B cell (primary cell): ENCODE data around the gene ZFAND4. TPM values are rescaled to one million over a fixed set of nuclear protein-coding genes. Genes with fewer than 3 reads are reported as not detected.

Source experiments
- ATAC-seq: fragments of 200-7000 bp; cut with Tn5 transposase; one replicate; pipeline ENCODE4 v1.10.0; 2021; ENCODE audit warnings: low read depth, mild to moderate bottlenecking, moderate number of reproducible peaks, moderate library complexity
- CTCF ChIA-PET: fragments of 350-600 bp; sonication (Branson Sonifier 250); formaldehyde crosslinking; loops from one replicate; lab custom pipeline; 2021; ENCODE audit warnings: antibody characterized with exemption, inconsistent platforms; lab: Charles Lee
- POLR2A ChIA-PET: fragments of 350-600 bp; sonication (Branson Sonifier 250); formaldehyde crosslinking; loops from one replicate; lab custom pipeline; 2021; ENCODE audit warnings: antibody characterized with exemption; lab: Charles Lee
- DNase-seq: peaks from one replicate; pipeline ENCODE4 v3.0.0; 2013
- H2AFZ ChIP-seq: 2 replicates; pipeline ENCODE4 v1.6.1; 2012; ENCODE audit warnings: mild to moderate bottlenecking, low read depth, low read length; ENCODE audit not compliant: insufficient read depth, poor library complexity, severe bottlenecking
- H3K27ac ChIP-seq, 2 donors: 1 replicate in 1 of 2; 2 replicates in 1 of 2; pipeline ENCODE4 v1.5.1; 2012 to 2013; ENCODE audit warnings: low read length in 2 of 2, mild to moderate bottlenecking in 2 of 2, moderate library complexity in 1 of 2
- H3K27me3 ChIP-seq, 4 experiments: fragments of 200-600 bp in 1 of 4; sonication (generic) in 1 of 4; replicated peaks in 1 of 4; 1 replicate in 2 of 4; 2 replicates in 2 of 4; pipeline versions ENCODE4 v1.6.1 to v1.7.0; 2013 to 2016; ENCODE audit warnings: low read length in 3 of 4, mild to moderate bottlenecking in 2 of 4, mixed read lengths in 1 of 4, moderate library complexity in 1 of 4; ENCODE audit not compliant: insufficient read depth in 4 of 4, control insufficient read depth in 3 of 4; ENCODE audit errors: control extremely low read depth in 1 of 4
- H3K36me3 ChIP-seq, 2 experiments: replicated peaks in 1 of 2; 1 replicate in 1 of 2; 2 replicates in 1 of 2; pipeline versions ENCODE4 v1.6.1 to v1.7.1; 2013; ENCODE audit warnings: low read length in 1 of 2; ENCODE audit not compliant: insufficient read depth in 2 of 2, control insufficient read depth in 1 of 2; ENCODE audit errors: control extremely low read depth in 1 of 2, extremely low read depth in 1 of 2
- H3K4me1 ChIP-seq, 2 donors: fragments of 200-600 bp in 1 of 2; sonication (generic) in 1 of 2; 1 replicate in 1 of 2; 2 replicates in 1 of 2; pipeline versions ENCODE4 v1.5.1 to v1.6.1; 2013 to 2017; ENCODE audit warnings: low read length in 2 of 2; ENCODE audit not compliant: control insufficient read depth in 2 of 2, insufficient read depth in 2 of 2
- H3K4me2 ChIP-seq: replicated peaks from 2 replicates; pipeline ENCODE3; 2012; ENCODE audit warnings: mild to moderate bottlenecking, low read depth, low read length; ENCODE audit not compliant: poor library complexity, severe bottlenecking
- H3K4me3 ChIP-seq, 5 experiments: fragments of 200-600 bp in 1 of 5; sonication (generic) in 1 of 5; 1 replicate in 3 of 5; 2 replicates in 2 of 5; pipeline versions ENCODE4 v1.5.1 to v1.7.0; 2011 to 2016; ENCODE audit warnings: low read length in 4 of 5, mild to moderate bottlenecking in 4 of 5, low read depth in 2 of 5, control low read depth in 1 of 5, moderate library complexity in 1 of 5; ENCODE audit not compliant: insufficient read depth in 1 of 5; ENCODE audit errors: control extremely low read depth in 1 of 5, extremely low read depth in 1 of 5
- H3K79me2 ChIP-seq: fragments of 200-600 bp; sonication (generic); one replicate; pipeline ENCODE4 v1.6.0; 2016; ENCODE audit warnings: low read length; ENCODE audit not compliant: control insufficient read depth, insufficient read depth
- H3K9ac ChIP-seq: fragments of 200-600 bp; sonication (generic); 2 replicates; pipeline ENCODE4 v1.6.1; 2017; ENCODE audit warnings: mild to moderate bottlenecking, low read length, moderate library complexity
- H3K9me3 ChIP-seq, 3 donors: one replicate each; pipeline versions ENCODE4 v1.6.1 to v1.7.1; 2013; ENCODE audit warnings: low read length in 2 of 3; ENCODE audit not compliant: control insufficient read depth in 2 of 3, insufficient read depth in 1 of 3; ENCODE audit errors: control extremely low read depth in 1 of 3
- H4K20me1 ChIP-seq: 2 replicates; pipeline ENCODE4 v1.6.0; 2012; ENCODE audit warnings: mild to moderate bottlenecking, low read length; ENCODE audit not compliant: insufficient read depth, control insufficient read depth, poor library complexity, severe bottlenecking
- H3K27ac Mint-ChIP-seq: one replicate; pipeline ENCODE4 v1.8.0; 2021; ENCODE audit warnings: mixed read lengths
- H3K27me3 Mint-ChIP-seq: one replicate; pipeline ENCODE4 v1.8.0; 2021; ENCODE audit warnings: mixed read lengths
- H3K4me1 Mint-ChIP-seq: one replicate; pipeline ENCODE4 v1.8.0; 2021; ENCODE audit warnings: mixed read lengths
- H3K4me3 Mint-ChIP-seq: one replicate; pipeline ENCODE4 v1.8.0; 2021; ENCODE audit warnings: mixed read lengths
- H3K9me3 Mint-ChIP-seq: one replicate; pipeline ENCODE4 v1.8.0; 2022; ENCODE audit warnings: mixed read lengths; ENCODE audit not compliant: insufficient read depth
- CTCF ChIP-seq: fragments of 200-600 bp; IDR thresholded peaks from one replicate; pipeline ENCODE4 v1.8.0; 2022; ENCODE audit warnings: antibody characterized with exemption, mild to moderate bottlenecking
- EZH2 ChIP-seq: IDR thresholded peaks from 2 replicates; pipeline ENCODE4 v1.6.1; 2012; ENCODE audit warnings: borderline replicate concordance, low read depth, mild to moderate bottlenecking, moderate library complexity, low read length; ENCODE audit not compliant: insufficient read depth, poor library complexity, severe bottlenecking
- WGBS: methylation state at CpG from one replicate; pipeline ENCODE4 v1.1.5; 2013; ENCODE audit warnings: missing lambda C conversion rate; ENCODE audit not compliant: insufficient coverage; 5-methylcytosine and 5-hydroxymethylcytosine counted together
- intact Hi-C: fragments of 100-400 bp; cut with micrococcal nuclease; formaldehyde crosslinking; loops from one replicate; pipeline ENCODE4 v1.10.0; 2022
- polyA plus RNA-seq: library from polyadenylated mRNA; depleted of rRNA; stranded (reverse); fragments of >200 nt; gene quantifications from 2 replicates; pipeline ENCODE4 v1.2.3, GENCODE V29; 2012
- total RNA-seq, 2 donors: library from RNA; stranded (reverse); fragments of 120-200 nt in 1 of 2; gene quantifications; 1 replicate in 1 of 2; 2 replicates in 1 of 2; pipeline versions ENCODE4 v1.2.3 to v1.2.4, GENCODE V29; 2013 to 2022

The ZFAND4 gene
- total and polyA plus RNA-seq, 2 donors (not counting 1 experiment from before 2014, with no cell fraction given): 7.9 to 23.4 TPM

DNA sequence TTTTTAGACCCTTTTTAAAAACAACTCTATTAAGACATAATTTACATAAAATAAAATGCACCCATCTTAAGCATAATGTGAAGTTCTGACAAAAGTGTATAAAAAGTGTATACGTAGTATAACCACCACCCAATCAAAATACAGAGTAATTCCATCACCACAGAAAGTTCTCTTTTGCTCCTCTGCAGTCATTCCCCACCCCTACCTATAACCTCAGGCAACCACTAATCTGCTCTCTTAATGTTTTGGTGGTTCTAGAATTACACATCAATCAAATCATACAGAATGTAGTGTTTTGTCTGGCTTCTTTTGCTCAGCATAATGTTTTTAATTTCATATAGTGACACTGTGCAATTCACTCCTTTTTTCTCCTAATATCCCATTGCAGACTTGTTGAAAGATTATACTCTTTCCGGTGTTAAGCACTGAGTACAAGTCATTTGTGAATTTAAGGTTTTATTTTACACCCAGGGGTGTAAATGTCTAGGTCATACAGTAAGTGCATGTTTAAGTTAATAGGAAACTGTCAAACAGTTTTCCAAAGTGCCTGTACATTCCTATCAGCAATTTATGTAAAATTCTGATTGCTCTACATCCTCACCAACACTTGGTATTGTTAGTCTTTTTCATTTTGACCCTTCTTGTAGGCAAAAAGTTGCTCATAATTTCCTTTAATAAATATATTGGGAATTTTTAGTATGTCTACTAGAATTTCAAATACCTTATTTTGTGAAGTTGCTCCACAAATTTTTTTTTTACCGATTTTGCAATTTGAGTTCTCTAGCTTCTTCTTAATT, 86.3 kb downstream of the ZFAND4 start:
- Mint-ChIP-seq H3K4me3 (no peak overlapping the region), H3K27me3 (no peaks in the 10 kb centered on the region), H3K4me1 (peaks cover 35% of the 10 kb centered on the region), H3K27ac (no peak overlapping the region), H3K9me3 (peaks cover 13% of the 10 kb centered on the region)
- Histone ChIP-seq H3K4me1 (peaks cover 9 to 13% of the 10 kb centered on the region in 2 donors), H3K36me3 (peaks cover 0 to 18% of the 10 kb centered on the region in 2 experiments), H3K4me3 (no peak overlapping the region), H2AFZ (no peak overlapping the region), H3K4me2 (no peak overlapping the region), H3K27me3 (no peaks in the 10 kb centered on the region), H3K9me3 (peaks cover 0 to 14% (median 2%) of the 10 kb centered on the region in 3 donors), H4K20me1 (no peaks in the 10 kb centered on the region), H3K9ac (no peak overlapping the region), H3K79me2 (peaks cover 76% of the 10 kb centered on the region), H3K27ac (no peak overlapping the region)
- ChIA-PET CTCF (no interaction called here), POLR2A (no interaction called here)
- intact Hi-C loops: no loop called here
- DNase-seq (no peak), ATAC-seq (no peak)
- no CpG with 5 or more reads among the region's 3 CpGs for WGBS
- TF ChIP-seq EZH2 (no peak), CTCF (no peak)

DNA sequence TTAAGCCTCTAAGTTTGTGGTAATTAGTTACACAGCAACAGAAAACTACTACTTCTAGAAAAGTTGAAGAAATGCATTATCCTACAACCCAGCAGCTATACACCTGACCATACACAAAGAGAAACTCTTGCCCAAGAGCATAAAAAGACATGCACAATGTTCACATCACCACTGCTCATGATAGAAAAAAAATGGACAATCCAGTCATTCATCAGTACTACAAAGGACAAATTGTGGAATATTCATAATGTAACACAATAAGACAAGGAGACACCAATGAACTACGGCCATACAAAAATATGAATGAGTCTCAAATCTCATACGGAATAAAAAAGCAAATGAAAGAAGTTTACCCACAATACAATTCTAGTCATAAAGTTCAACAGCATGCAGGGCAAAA, 87.4 kb downstream of the ZFAND4 start:
- Histone ChIP-seq H3K79me2 (peaks cover 67% of the 10 kb centered on the region), H3K36me3 (peaks cover 0 to 12% of the 10 kb centered on the region in 2 experiments), H3K4me1 (peaks cover 14 to 18% of the 10 kb centered on the region in 2 donors), H3K27ac (no peak overlapping the region), H3K9ac (no peak overlapping the region), H4K20me1 (no peaks in the 10 kb centered on the region), H3K4me3 (no peak overlapping the region), H2AFZ (no peak overlapping the region), H3K9me3 (peaks cover 0 to 14% (median 2%) of the 10 kb centered on the region in 3 donors), H3K27me3 (no peaks in the 10 kb centered on the region), H3K4me2 (no peak overlapping the region)
- no peaks in the 10 kb centered on the region for H3K27me3 Mint-ChIP-seq
- POLR2A ChIA-PET: no interaction called here
- peak overlapping the region; percentile 2 for H3K27ac Mint-ChIP-seq
- WGBS: no CpG with 5 or more reads among the region's 2 CpGs
- DNase-seq (no peak), ATAC-seq (no peak)
- H3K9me3 Mint-ChIP-seq: peaks cover 13% of the 10 kb centered on the region
- no peak overlapping the region for H3K4me3 Mint-ChIP-seq
- CTCF ChIA-PET: no interaction called here
- peaks cover 42% of the 10 kb centered on the region for H3K4me1 Mint-ChIP-seq
- intact Hi-C loops: no loop called here
- TF ChIP-seq CTCF (no peak), EZH2 (no peak)
